ENCODE results near the gene ADAMTS14. TPM values are rescaled to one million over a fixed set of nuclear protein-coding genes. Genes with fewer than 3 reads are reported as not detected.
"Not testable (repeated sequence)": the region's sequence is repeated elsewhere in the genome, so short reads cannot be mapped to it uniquely, and the experiment has no call there.

The ADAMTS14 gene
- total RNA-seq, 1 donor from 2014 or later: 0.19 TPM

GRCh38 chr10:70762441-70763175 is 90.3 kb downstream of the ADAMTS14 start:
- TF ChIP-seq CTCF (conservative IDR thresholded peaks at IDR 0.05): no peak
- no peak for DNase-seq (ENCODE audit: low read depth, low spot score)
- peaks cover 24% of the 10 kb centered on the region for H3K4me1 Mint-ChIP-seq
- no peak overlapping the region for H3K4me3 Mint-ChIP-seq
- peaks cover 10% of the 10 kb centered on the region for H3K9me3 Mint-ChIP-seq
- peak overlapping the region; percentile 54 for H3K27ac Mint-ChIP-seq (ENCODE audit: unreplicated experiment)
- peaks cover 11% of the 10 kb centered on the region for H3K27me3 Mint-ChIP-seq (ENCODE audit: low read depth)
- H3K36me3 Mint-ChIP-seq (ENCODE audit: low read depth): peaks cover 6% of the 10 kb centered on the region

- Mint-ChIP-seq H3K4me3 (no peak overlapping the region), H3K36me3 (ENCODE audit: low read depth) (peaks cover 6% of the 10 kb centered on the region), H3K9me3 (peaks cover 10% of the 10 kb centered on the region), H3K27ac (ENCODE audit: unreplicated experiment) (no peak overlapping the region), H3K27me3 (ENCODE audit: low read depth) (peaks cover 11% of the 10 kb centered on the region), H3K4me1 (peaks cover 24% of the 10 kb centered on the region)
- no peak for TF ChIP-seq CTCF (conservative IDR thresholded peaks at IDR 0.05)
- DNase-seq (ENCODE audit: low read depth, low spot score): no peak
These were observed 91.3 kb downstream of the ADAMTS14 start for GRCh38 chr10:70763567-70763966.

GRCh38 chr10:70765794-70766594 is 93.7 kb downstream of the ADAMTS14 start:
- Mint-ChIP-seq H3K9me3 (peaks cover 10% of the 10 kb centered on the region), H3K4me3 (no peak overlapping the region), H3K27me3 (ENCODE audit: low read depth) (peaks cover 7% of the 10 kb centered on the region), H3K27ac (ENCODE audit: unreplicated experiment) (no peak overlapping the region), H3K4me1 (peaks cover 19% of the 10 kb centered on the region), H3K36me3 (ENCODE audit: low read depth) (peaks cover 6% of the 10 kb centered on the region)
- TF ChIP-seq CTCF (conservative IDR thresholded peaks at IDR 0.05): no peak
- DNase-seq (ENCODE audit: low read depth, low spot score): no peak

GRCh38 chr10:70768026-70768685 is 95.8 kb downstream of the ADAMTS14 start:
- H3K36me3 Mint-ChIP-seq (ENCODE audit: low read depth); H3K4me3 Mint-ChIP-seq; H3K4me1 Mint-ChIP-seq; H3K27me3 Mint-ChIP-seq (ENCODE audit: low read depth); DNase-seq (ENCODE audit: low read depth, low spot score); H3K27ac Mint-ChIP-seq (ENCODE audit: unreplicated experiment): not testable (repeated sequence)
- peaks cover 10% of the 10 kb centered on the region for H3K9me3 Mint-ChIP-seq

- Mint-ChIP-seq H3K27ac (ENCODE audit: unreplicated experiment) (no peak overlapping the region), H3K36me3 (ENCODE audit: low read depth) (peaks cover 6% of the 10 kb centered on the region), H3K27me3 (ENCODE audit: low read depth) (no peaks in the 10 kb centered on the region), H3K9me3 (peaks cover 10% of the 10 kb centered on the region), H3K4me1 (no peaks in the 10 kb centered on the region), H3K4me3 (no peak overlapping the region)
- DNase-seq (ENCODE audit: low read depth, low spot score): no peak
- no peak for TF ChIP-seq CTCF (conservative IDR thresholded peaks at IDR 0.05)
These were observed 96.8 kb downstream of the ADAMTS14 start for GRCh38 chr10:70769121-70769520.

Data from neural crest cell (in vitro differentiated cells).